ENCODE measurements around the gene GFRA1. TPM values are rescaled to one million over a fixed set of nuclear protein-coding genes. Genes with fewer than 3 reads are reported as not detected.
A peak's percentile ranks its signal among the peaks of the same experiment; 100 is the strongest.

Gene GFRA1
- total and polyA plus RNA-seq, 2 of the 8 experiments (the other 6 are each of a cell fraction or from before 2014, with no cell fraction given) = 1.1 to 2.0 TPM

GRCh38 chr10:116053910-116054309 lies 219.1 kb downstream of the GFRA1 start:
- CTCF ChIA-PET (ENCODE audit: partially characterized antibody) = interaction anchor here (0.8 to 1.0 kb wide), 3 partner anchors 9 to 67 kb away, joined by 3 to 4 read pairs (median 3); no protein-coding TSS in a partner anchor
- POLR2A ChIA-PET (ENCODE audit: partially characterized antibody) = no interaction called here
- peak in 1 of 2 experiments; percentile 9 for DNase-seq (ENCODE audit: low read depth in 1 of 2, low spot score in 2 of 2)
- no peak for TF ChIP-seq TEAD4 (IDR thresholded peaks at IDR 0.05; ENCODE audit: low read depth, low read length)
- TF ChIP-seq HDAC6 (IDR thresholded peaks at IDR 0.05; ENCODE audit: low read depth, low read length) = no peak
- no peak for TF ChIP-seq TAF7 (optimal IDR thresholded peaks at IDR 0.05; ENCODE audit: borderline replicate concordance, low read depth, low read length)
- TF ChIP-seq SP2 (IDR thresholded peaks at IDR 0.05; ENCODE audit: low read length) = no peak
- TF ChIP-seq FOSL1 (IDR thresholded peaks at IDR 0.05; ENCODE audit: insufficient read depth, low read depth, low read length) = no peak
- TF ChIP-seq KDM1A (IDR thresholded peaks at IDR 0.05; ENCODE audit: borderline replicate concordance, low read length) = no peak
- TF ChIP-seq TBP (IDR thresholded peaks at IDR 0.05; ENCODE audit: low read depth, low read length) = no peak
- no peak for TF ChIP-seq POLR2A (IDR thresholded peaks at IDR 0.05; ENCODE audit: control extremely low read depth in 1 of 2, low read depth in 2 of 2, low read length in 2 of 2)

More at GRCh38 chr10:116053910-116054309, 219.1 kb downstream of the GFRA1 start:
- 76% methylated on average over 4 of the region's 4 CpGs; no CpG with 5 or more reads in 1 of the 2 experiments for WGBS, 2 experiments (ENCODE audit: extremely low coverage in 1 of 2, insufficient coverage in 1 of 2, insufficient read length in 1 of 2, insufficient replicate concordance in 2 of 2, low coverage in 1 of 2, low lambda C conversion rate in 2 of 2, missing lambda C conversion rate in 1 of 2)
- no peak overlapping the region for H3K56ac ChIP-seq (replicated peaks; ENCODE audit: insufficient read length, low read depth, low read length)
- H3K23me2 ChIP-seq (ENCODE audit: low read depth, low read length) = no peaks in the 10 kb centered on the region
- H3K14ac ChIP-seq (ENCODE audit: insufficient read length) = no peak overlapping the region
- 0 out of 2 replicates have a peak overlapping the region, but pooled peaks have one; percentile 5 for H2BK12ac ChIP-seq (ENCODE audit: low read depth, low read length)
- H2BK120ac ChIP-seq (replicated peaks; ENCODE audit: low read depth, low read length) = no peak overlapping the region
- no peaks in the 10 kb centered on the region for H3K9me3 ChIP-seq (ENCODE audit: insufficient read depth in 2 of 2, low read depth in 1 of 2, low read length in 1 of 2)
- H3K27me3 ChIP-seq (replicated peaks in 1 of 4; ENCODE audit: control insufficient read depth in 3 of 4, extremely low read depth in 1 of 4, insufficient read depth in 3 of 4, low read length in 3 of 4) = no peaks in the 10 kb centered on the region; a peak in 1 of 7 replicates
- no peak overlapping the region for H2AK5ac ChIP-seq (ENCODE audit: low read depth, low read length)
- peaks cover 0 to 9% (median 1%) of the 10 kb centered on the region in 4 experiments; a peak in 3 of 7 replicates for H3K4me1 ChIP-seq (replicated peaks in 1 of 4; ENCODE audit: control insufficient read depth in 3 of 4, insufficient read depth in 4 of 4, low read length in 3 of 4)
- H4K5ac ChIP-seq (ENCODE audit: insufficient read length, low read depth, low read length) = no peak overlapping the region
- no peak overlapping the region for H4K8ac ChIP-seq (ENCODE audit: extremely low read depth, insufficient read depth, low read length)
- H2AFZ ChIP-seq (ENCODE audit: low read length) = no peak overlapping the region
- H2BK20ac ChIP-seq (ENCODE audit: low read length) = no peak overlapping the region
- no peaks in the 10 kb centered on the region for H3K79me2 ChIP-seq (ENCODE audit: control insufficient read depth in 1 of 2, insufficient read depth in 2 of 2, low read length in 2 of 2)
- no peak overlapping the region; the same call in 1 of the 2 replicates for H2BK15ac ChIP-seq (ENCODE audit: low read length)
- no peak overlapping the region for H3K9ac ChIP-seq (replicated peaks in 1 of 4; ENCODE audit: extremely low read depth in 1 of 4, low read depth in 3 of 4, low read length in 3 of 4)
- no peak overlapping the region for H3K23ac ChIP-seq (ENCODE audit: insufficient read length)
- H4K20me1 ChIP-seq (replicated peaks in 1 of 2; ENCODE audit: control insufficient read depth in 1 of 2, insufficient read depth in 2 of 2, low read length in 2 of 2) = no peaks in the 10 kb centered on the region
- no peak for FAIRE-seq
- H4K91ac ChIP-seq (replicated peaks; ENCODE audit: insufficient read length, low read length) = no peak overlapping the region
- H3K18ac ChIP-seq (ENCODE audit: extremely low read depth, low read length) = no peak overlapping the region
- H3K4me2 ChIP-seq (ENCODE audit: insufficient read depth in 1 of 2, low read depth in 2 of 2, low read length in 2 of 2) = no peak overlapping the region
- no peak overlapping the region for H2BK5ac ChIP-seq (ENCODE audit: low read depth, low read length)
- H3K4me3 ChIP-seq (ENCODE audit: extremely low read depth in 1 of 4, insufficient read depth in 2 of 4, low read depth in 3 of 4, low read length in 4 of 4) = no peak overlapping the region; a peak in 1 of 8 replicates
- H3K79me1 ChIP-seq (ENCODE audit: low read depth, low read length) = no peaks in the 10 kb centered on the region
- no peak overlapping the region for H3K27ac ChIP-seq (ENCODE audit: low read depth, low read length)
- H3K36me3 ChIP-seq (ENCODE audit: control insufficient read depth in 2 of 4, insufficient read depth in 4 of 4, low read length in 3 of 4) = no peaks in the 10 kb centered on the region
- H3K4ac ChIP-seq (replicated peaks; ENCODE audit: insufficient read length, low read depth, low read length) = no peak overlapping the region
